ENCODE data around the gene CHST14.
A peak's percentile ranks its signal among the peaks of the same experiment; 100 is the strongest.

CHST14 gene, protein sequence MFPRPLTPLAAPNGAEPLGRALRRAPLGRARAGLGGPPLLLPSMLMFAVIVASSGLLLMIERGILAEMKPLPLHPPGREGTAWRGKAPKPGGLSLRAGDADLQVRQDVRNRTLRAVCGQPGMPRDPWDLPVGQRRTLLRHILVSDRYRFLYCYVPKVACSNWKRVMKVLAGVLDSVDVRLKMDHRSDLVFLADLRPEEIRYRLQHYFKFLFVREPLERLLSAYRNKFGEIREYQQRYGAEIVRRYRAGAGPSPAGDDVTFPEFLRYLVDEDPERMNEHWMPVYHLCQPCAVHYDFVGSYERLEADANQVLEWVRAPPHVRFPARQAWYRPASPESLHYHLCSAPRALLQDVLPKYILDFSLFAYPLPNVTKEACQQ

DNA sequence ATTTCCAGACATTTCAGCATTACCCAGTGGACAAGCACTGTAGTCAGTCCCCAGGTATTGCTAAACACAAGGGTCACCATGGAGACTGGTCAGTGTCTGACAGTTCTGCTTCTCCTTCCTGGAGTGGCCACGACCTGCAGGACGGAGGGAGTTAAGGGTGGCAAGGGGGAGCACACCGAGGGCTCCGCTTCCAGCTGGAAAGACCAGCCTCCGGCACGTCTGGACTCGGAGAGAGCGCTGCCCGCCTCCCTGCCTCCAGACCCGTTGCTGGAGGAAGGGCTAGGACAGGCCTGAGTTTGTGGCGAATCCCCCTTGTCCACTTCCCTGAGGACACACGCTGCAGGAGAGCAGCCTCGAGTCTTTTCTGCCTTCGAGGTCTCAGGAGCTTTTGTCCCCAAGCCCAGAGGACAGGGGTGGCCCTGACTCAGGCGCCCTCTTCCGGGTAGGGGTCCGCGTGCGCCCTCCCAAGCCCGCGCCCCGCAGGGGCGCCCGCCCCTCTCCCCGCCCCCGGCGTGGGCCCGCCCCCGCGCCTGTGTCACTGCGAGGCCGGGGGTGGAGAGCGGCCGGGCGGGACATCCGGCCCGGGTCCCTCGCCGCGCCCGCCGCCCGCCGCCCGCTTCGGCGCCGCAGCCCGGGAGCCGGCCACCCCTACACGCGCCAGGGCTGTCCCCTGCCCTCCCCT is at the start of gene CHST14:
Gene CHST14 (plus strand): TSS at position 562 of the 682 bp plus-strand sequence. CDS start 230 bp downstream, outside the sequence.
- TF ChIP-seq, protein P1, sequence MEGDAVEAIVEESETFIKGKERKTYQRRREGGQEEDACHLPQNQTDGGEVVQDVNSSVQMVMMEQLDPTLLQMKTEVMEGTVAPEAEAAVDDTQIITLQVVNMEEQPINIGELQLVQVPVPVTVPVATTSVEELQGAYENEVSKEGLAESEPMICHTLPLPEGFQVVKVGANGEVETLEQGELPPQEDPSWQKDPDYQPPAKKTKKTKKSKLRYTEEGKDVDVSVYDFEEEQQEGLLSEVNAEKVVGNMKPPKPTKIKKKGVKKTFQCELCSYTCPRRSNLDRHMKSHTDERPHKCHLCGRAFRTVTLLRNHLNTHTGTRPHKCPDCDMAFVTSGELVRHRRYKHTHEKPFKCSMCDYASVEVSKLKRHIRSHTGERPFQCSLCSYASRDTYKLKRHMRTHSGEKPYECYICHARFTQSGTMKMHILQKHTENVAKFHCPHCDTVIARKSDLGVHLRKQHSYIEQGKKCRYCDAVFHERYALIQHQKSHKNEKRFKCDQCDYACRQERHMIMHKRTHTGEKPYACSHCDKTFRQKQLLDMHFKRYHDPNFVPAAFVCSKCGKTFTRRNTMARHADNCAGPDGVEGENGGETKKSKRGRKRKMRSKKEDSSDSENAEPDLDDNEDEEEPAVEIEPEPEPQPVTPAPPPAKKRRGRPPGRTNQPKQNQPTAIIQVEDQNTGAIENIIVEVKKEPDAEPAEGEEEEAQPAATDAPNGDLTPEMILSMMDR (IDR thresholded peaks at IDR 0.05; ENCODE audit: control insufficient read depth, extremely low read depth, insufficient read depth), result no peak
- DNase-seq (ENCODE audit: low read depth), result no peak
- peak within 1 kb of the TSS; percentile 78 for H3K4me3 ChIP-seq (ENCODE audit: low read depth, low read length)

DNA sequence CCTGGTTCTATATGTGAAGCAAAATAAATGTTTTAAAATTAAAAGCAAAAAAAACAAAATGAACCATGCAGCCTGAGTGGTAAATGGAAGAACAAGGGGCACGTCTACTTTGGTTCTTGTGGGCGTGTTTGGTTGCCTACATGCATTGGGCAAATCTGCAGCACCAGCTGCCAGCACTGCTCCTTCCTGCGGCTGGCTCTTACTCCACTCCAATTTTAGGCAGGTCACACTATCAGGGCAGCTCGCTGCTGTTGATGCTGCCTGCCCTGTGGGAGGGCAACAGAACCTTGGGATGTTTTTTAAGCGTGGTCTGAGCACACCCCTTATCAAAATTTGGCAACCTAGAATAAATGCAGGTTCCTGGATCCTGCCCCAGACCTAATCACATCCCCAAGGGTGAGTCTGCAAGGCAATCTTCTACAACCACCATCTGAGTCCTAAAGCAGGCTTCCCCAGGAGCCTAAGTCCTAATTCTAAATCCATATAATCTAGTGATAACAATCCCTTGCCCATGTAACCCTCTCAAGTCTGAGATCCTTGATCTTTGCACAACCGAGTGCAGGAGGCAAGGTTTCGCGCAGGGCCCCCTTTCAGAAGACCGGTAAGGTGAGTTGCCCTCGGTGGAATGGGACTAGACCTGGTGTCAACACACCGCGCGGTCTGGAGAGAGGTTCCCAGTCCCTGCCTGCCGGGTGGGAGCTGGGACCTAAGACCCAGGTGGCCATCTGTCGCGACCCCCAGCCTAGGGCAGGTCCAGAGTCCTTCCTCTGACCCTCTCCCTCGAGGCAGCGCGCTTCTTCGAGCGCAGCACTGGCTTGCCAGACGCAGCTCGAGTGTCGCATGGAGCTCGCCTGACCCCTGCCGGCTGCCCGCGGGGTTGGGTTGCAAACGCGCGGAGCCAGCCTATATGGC is 49.3 kb upstream of the CHST14 start:
- no peak for DNase-seq (ENCODE audit: low read depth)
- TF ChIP-seq, protein P1 (IDR thresholded peaks at IDR 0.05; ENCODE audit: control insufficient read depth, extremely low read depth, insufficient read depth), result peak; percentile 98
- no peak overlapping the region for H3K4me3 ChIP-seq (ENCODE audit: low read depth, low read length)

DNA sequence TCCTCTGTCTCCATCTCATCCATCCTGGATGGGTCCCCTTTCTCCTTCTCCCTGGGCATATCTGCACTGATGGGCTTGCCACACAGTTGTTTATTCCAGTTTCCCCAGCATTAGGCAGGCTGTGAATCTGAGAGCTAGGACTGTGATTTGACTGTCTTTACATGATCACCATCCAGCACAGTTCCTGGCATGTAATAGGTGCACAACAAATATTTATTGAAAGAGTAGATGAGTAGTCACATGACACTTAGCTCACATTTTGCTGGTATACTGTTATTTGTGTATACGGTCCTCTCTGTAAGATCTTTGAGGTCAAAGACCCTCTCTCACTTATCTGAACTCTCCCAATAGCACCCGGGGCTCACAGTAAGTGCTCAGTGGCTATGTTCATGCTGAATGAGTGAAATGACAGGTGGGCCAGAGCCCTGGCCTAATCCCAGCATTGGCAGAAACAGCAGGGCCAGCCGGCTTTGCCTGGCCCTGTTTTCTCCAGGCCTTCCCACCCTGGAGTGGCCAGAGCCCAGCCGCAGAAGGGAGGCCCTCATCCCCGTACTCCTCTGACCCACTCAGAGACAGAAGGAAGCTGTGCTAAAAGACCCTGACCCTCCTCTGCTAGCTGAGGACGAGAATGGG is 46.2 kb upstream of the CHST14 start:
- DNase-seq (ENCODE audit: low read depth), result no peak
- TF ChIP-seq, protein P1 (IDR thresholded peaks at IDR 0.05; ENCODE audit: control insufficient read depth, extremely low read depth, insufficient read depth), result no peak
- H3K4me3 ChIP-seq (ENCODE audit: low read depth, low read length), result no peak overlapping the region

DNA sequence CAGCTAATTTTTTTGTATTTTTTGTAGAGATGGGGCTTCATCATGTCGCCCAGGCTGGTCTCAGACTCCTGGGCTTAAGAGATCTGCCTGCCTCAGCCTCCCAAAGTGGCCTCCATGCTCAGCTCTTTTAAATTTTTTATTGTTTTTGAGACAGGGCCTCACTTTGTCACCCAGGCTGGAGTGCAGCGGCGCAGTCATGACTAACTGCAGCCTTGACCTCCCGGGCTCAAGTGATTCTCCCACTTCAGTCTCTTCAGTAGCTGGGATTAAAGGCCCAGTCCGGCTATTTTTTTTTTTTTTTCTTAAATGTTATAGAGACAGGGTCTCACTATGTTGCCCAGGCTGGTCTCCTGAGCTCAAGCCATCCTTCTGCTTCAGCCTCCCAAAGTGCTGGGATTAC is 45.1 kb upstream of the CHST14 start:
- TF ChIP-seq, protein P1 (IDR thresholded peaks at IDR 0.05; ENCODE audit: control insufficient read depth, extremely low read depth, insufficient read depth), result no peak
- no peak for DNase-seq (ENCODE audit: low read depth)
- H3K4me3 ChIP-seq (ENCODE audit: low read depth, low read length), result no peak overlapping the region

DNA sequence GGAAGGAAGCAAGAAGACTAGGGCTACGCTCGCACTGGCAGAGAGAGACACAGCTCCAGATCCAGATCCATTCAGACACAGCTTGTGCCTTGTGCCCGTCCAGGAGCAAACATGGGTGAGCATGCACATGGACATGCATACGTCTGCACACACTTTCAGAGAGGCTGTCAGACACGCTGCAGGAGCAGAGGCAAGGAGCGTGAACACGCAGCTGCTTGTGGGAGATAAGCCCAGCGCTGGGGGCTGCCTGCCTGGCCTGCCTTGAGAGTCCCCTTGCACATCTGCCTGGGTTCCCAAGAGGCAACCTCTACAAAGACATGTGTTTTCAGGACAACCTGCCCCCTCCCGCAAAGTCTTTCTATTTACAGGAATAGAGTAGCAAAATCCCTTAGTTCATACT is 43.6 kb upstream of the CHST14 start:
- TF ChIP-seq, protein P1 (IDR thresholded peaks at IDR 0.05; ENCODE audit: control insufficient read depth, extremely low read depth, insufficient read depth), result no peak
- no peak for DNase-seq (ENCODE audit: low read depth)
- H3K4me3 ChIP-seq (ENCODE audit: low read depth, low read length), result no peak overlapping the region

DNA sequence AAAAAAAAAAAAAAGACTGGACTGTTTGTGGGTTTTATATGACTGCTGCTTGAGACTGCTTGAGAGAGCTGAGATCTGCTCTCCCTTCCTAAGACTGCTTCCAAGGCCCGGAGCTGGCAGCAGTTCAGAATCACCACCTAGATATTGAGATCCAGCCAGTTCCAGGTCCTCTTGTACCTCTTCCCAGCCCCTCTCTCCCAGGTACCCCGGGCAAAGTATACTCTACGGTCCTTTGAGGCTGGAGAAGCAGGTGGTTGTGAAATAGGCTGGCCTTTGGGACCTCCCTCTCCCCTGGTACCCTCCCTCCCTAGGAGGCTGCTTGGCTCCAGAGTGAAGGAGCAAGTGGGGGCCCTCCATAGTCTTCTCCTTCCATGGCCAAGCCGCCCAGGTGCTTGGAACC is 42.6 kb upstream of the CHST14 start:
- no peak for DNase-seq (ENCODE audit: low read depth)
- TF ChIP-seq, protein P1 (IDR thresholded peaks at IDR 0.05; ENCODE audit: control insufficient read depth, extremely low read depth, insufficient read depth), result no peak
- no peak overlapping the region for H3K4me3 ChIP-seq (ENCODE audit: low read depth, low read length)
